ENCODE measurements around the gene SERPINB1.
A peak's percentile ranks its signal among the peaks of the same experiment; 100 is the strongest.
"Not testable (repeated sequence)": the region's sequence is repeated elsewhere in the genome, so short reads cannot be mapped to it uniquely, and the experiment has no call there.

Gene SERPINB1

DNA sequence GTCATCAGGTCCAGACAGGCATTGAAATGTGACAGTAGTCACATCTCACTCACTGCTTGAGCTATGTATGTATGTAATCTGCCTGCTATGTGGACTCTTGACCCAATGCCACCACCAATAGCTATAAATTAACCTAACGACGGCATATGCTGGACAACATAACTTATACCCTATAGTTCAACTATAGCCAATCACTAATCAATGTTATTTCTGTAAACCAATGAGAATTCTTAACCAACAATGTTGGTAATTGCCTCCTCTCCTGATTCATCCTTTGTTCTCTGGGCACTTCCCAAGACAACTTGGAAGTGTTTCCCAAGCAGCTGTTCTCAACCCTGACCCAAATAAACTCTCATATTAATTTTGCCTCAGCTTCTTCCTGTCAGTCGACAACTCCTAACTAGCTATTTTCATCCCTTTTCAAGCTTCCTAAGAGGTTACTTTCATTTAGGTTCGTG lies 24.1 kb upstream of the SERPINB1 start:
- DNase-seq: no peak

DNA sequence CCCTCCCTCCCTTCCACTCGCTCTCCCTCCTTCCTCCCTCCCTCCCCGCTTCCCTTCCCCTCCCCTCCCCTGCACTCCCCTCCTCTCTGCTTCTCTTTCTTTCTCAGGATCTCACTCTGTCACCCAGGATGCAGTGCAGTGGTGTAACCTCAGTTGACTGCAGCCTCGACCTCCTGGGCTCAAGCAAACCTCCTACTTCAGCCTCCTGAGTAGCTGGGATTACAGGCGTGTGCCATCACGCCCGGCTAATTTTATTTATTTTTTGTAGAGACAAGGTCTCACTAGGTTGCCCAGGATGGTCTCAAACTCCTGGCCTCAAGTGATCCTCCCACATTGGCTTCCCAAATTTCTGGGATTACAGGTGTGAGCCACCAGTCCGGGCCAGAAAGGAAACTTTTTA lies 23.6 kb upstream of the SERPINB1 start:
- DNase-seq: no peak

DNA sequence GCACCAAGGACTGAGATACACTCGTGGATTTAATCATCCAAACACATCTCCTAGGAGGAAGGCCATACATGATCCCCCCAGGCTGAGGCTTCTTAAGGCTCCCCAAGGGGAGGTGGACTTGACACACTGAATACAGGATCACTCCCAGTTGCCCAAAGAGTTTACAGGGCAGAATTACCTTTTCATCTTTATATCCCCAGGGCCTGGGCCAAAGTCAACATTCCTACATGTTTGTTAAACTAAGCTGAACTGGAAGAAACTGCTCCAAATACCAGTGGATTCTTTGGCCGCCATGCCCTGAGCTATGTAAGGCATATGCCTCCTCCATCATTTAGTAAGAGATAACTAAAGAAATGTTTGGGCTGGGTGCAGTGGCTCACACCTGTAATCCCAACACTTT lies 22.2 kb upstream of the SERPINB1 start:
- no peak for DNase-seq

DNA sequence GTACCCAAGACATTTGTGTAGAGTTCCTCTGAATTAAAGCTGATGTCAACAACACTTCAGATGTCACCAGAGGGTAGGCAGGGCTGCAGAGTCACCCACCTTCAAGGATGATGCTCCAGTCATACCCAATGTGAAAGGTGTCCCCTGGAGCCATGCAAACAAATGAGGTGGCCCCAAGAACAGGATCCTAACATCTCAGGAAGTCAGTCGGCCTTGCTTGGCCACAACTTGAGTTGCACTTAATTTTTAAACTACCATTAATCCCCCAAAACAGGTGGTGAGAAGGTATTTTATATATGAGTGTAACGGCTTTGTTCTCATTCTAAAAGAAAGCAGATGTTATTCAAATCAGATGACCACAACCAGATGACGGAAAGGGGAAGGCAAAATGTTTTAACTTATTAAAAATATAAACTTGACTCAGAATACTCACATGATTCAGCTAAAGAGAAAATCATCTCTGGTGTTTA lies 21.1 kb upstream of the SERPINB1 start:
- no peak for DNase-seq

DNA sequence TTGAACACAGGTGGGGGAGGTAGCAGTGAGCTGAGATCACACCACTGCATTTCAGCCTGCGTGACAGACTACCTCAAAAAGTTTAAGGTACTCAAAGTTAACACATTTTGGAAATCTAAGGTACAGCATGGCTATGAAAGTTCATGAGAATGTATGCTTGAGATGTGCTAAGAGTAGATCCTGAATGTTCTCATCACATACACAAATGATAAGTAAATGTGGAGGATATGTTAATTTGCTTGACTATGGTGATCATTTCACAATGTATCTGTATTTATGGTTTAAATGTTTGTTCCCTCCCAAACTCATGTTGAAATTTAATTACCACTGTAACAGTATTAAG lies 20.1 kb upstream of the SERPINB1 start:
- DNase-seq: no peak

DNA sequence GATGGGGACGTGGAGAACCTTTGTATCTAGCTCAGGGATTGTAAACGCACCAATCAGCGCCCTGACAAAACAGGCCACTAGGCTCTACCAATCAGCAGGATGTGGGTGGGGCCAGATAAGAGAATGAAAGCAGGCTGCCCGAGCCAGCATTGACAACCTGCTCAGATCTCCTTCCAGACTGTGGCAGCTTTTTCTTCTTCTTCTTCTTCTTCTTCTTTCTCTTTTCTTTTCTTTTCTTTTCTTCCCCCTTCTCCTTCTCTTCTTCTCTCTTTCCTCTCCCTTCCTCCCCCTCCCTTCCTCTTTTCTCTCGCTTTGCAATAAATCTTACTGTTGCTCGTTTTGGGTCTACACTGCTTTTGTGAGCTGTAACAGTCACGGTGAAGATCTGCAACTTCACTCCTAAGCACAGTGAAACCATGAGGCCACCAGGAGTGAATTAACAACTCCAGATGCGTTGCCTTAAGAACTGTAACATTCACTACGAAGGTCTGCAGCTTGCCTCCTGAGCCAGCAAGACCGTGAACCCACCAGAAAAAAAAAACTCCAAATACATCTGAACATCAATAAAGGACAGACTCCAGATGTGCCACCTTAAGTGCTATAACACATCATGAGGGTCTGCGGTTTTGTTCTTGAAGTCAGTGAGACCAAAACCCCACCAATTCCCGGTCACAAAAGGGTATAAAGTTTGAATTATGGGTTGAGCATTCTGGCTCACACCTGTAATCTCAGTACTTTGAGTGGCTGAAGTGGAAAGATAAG lies 19.6 kb upstream of the SERPINB1 start:
- peak; percentile 59 for DNase-seq

DNA sequence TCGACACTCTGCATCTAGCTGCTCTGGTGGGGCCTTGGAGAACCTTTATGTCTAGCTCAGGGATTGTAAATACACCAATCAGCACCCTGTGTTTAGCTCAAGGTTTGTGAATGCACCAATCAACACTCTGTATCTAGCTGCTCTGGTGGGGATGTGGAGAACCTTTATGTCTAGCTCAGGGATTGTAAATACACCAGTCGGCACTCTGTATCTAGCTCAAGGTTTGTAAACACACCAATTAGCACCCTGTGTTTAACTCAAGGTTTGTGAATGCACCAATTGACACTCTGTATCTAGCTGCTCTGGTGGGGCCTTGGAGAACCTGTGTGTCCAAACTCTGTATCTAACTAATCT lies 19.0 kb upstream of the SERPINB1 start:
- not testable (repeated sequence) for DNase-seq

DNA sequence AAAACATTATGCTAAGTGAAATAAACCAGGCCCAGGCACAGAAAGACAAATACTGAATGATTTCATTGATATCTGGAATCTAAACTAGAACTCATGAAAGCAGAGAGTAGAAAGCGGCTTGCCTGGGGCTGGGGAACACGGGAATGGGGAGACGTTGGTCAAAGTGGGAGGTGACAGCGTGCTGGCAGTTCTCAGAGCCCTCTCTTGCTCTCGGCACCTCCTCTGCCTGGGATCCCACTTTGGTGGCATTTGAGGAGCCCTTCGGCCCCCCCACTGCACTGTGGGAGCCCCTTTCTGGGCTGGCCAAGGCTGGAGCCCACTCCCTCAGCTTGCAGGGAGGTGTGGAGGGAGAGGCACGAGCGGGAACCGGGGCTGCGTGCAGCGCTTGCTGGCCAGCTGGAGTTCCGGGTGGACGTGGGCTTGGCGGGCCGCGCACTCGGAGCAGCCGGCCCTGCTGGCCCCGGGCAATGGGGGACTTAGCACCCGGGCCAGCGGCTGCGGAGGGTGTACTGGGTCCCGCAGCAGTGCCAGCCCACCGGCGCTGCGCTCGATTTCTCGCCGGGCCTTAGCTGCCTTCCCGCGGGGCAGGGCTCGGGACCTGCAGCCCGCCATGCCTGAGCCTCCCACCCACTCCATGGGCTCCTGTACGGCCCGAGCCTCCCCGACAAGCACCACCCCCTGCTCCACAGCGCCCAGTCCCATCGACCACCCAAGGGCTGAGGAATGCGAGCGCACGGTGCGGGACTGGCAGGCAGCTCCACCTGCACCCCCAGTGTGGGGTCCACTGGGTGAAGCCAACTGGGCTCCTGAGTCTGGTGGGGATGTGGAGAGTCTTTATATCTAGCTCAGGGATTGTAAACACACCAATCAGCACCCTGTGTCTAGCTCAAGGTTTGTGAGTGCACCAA lies 18.4 kb upstream of the SERPINB1 start:
- DNase-seq: not testable (repeated sequence)

DNA sequence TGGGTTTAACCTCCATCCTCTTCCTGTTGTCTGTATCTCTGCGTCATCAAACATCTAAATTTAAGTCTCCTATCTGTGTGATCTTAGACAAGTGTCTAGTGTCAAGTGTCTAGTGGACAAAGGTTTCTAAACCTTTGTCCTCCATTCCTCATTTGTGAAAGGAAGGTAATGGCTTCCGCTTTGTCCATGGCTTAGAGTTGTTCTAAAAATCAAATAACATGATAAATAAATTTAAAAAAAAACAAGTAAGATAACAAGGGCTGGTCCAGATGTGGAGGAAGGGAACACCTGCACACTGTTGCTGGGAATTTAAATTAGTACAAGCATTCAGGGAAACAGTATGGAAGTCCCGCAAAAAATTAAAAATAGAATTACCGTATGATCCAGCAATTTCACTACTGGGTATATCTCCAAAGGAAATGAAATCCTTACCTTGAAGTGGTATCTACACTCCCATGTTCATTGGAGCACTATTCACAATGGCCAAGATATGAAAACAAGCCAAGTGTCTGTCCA lies 17.6 kb upstream of the SERPINB1 start:
- DNase-seq: peak; percentile 58

DNA sequence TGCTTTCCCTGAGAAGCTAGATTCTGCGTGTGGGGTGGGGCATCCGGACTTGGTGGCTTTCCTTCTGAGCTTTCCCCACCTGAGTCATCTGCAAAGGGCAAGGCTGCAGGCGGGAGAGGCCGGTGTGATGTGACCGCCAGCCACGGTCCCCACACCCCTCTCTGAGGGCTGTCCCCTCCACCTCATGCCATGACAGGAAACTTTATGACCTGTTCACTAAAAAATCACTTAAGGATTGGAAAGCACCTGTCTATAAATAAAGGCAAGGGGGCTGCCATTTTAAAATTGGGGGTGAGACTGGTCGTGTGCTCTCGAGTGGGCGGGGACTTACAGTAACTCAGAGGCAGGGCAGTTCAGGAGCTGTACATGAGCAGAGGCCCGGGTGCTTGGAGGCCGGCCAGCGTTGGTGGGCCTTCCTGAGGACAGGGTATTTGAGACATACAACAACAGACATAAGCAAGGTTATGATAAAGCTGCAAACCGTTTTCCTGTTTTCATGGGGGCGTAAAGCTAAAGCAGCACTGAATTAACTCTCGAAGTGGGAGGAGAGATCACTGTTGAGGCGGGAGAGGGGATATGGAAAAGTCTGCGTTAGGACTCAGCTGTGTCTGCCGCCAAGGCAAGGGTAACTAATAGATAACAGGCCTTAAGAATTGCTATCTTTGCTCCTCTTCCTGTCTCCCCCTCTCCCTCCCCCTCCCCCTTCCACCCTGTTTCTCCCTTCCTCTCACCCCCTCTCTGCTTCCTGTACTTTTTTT lies 16.1 kb upstream of the SERPINB1 start:
- DNase-seq: peak; percentile 88

DNA sequence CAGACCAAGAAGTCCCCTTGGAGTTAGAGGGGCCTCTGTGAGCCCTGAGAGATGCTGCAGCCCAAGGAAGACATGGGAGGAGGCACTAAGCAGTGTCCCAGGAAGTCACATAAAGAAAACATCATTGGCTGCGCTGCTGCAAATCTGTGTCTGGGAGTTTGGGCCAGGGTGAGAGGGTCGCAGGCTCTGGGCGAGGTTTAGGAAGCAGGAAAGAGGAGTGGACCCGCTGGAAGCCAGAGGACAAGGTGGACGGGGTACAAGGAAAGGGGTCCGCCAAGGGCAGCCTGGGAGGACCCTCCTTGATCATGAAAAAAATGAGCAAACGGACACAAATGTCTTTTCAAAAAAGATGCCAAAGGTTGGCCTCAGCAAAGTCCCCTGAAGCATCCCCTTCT lies 15.5 kb upstream of the SERPINB1 start:
- no peak for DNase-seq

DNA sequence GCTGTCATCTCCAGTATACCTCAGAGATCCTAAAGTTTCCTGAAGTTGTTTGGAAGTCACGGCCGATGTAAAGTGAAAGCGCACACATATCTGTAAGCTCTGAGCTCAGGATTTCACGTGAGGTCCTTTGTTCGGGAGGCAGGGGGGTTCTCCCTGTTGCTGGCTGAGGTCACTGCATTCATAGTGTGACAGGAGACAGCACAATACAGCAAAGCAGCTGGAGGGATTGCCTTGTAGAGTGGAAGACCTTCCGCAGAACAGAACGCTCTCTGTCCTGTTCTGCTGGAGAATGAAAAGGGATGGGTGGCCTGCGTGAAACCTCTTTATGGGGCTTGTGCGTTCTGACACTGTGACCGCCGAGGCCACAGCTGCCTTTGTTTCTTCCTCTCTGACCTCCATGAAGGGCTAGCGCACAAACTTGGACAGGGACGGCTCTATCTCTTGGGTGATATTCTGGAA lies 13.4 kb upstream of the SERPINB1 start:
- no peak for DNase-seq

DNA sequence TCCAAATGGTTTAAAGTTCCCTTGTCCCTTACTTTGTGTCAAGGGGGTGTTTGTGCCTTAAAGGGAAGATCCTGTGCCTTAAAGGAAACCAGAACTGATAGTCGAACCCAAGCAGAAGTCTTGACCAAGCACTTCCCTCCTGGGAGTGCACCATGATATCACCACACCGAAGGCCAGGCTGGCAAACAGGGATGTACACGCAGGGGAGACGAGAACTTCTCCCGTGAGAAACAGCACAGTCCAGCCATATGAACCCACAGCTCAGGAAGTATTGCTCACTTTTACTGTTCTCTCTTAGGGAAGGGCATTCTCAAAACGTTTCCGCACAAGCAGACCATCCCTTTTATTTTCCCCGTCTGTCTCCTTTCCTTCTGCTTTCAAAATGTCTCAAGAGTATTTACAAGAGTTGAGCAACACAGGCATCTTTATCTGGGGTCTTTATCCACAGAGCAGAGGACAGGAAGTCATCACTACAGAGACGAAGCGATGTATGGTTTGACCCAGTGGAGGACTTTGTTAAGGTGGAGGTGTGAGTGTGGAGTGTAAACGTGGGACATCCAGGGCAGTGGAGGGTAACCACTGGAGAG lies 12.8 kb upstream of the SERPINB1 start:
- no peak for DNase-seq

DNA sequence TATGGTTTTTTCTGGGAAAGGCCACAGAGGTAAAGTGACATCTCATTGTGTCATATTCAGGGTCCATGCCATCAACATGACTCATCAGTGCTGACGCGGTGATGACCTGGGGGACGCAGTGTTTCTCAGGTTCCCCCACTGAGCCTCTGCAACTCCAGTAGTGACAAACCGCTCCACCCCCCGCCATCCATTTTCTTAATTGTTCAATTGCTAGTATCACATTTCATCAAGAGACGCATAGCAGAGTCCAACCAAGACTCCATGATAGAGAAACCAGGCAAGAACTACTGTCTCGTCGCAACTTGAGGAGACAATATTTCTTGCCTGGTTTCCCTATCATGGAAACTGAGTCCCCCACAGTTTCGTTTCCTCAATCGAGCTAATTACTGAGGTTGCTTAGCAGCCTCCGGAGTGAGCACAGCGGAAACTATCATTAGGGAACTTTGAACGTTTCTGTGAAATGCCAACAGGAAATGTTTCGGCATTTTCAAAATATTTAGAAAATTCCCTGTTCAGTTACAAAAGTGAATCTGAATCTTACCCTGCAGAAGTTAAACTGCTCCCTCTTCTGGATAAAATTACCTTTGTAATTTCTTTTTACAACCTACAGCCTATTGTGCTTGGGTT lies 12.2 kb upstream of the SERPINB1 start:
- peak; percentile 85 for DNase-seq

DNA sequence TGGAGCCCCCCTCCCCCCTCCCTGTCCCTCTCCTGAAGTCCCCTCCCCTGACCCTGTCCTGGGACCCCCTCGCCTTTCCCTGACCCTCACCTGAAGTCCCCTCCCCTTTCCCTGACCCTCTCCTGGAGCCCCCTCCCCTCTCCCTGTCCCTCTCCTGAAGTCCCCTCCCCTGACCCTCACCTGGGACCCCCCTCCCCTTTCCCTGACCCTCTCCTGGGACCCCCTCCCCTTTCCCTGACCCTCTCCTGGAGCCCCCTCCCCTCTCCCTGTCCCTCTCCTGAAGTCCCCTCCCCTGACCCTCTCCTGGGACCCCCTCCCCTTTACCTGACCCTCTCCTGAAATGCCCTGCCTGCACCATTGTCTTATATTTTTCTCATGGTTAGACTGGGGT lies 11.7 kb upstream of the SERPINB1 start:
- DNase-seq: not testable (repeated sequence)

DNA sequence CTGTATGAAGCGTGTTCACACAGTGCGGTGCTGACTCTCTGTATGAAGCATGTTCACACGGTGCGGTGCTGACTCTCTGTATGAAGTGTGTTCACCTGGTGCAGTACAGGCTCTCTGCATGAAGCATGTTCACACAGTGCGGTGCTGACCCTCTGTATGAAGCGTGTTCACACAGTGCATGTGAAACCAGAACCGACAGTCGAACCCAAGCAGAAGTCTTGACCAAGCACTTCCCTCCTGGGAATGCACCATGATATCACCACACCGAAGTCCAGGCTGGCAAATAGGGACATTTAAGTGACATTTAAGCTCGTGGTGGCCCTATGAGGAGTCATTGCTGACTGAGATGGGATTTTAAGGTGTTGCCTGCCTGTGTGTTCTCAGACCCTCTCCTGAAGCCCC lies 11.3 kb upstream of the SERPINB1 start:
- DNase-seq: no peak

DNA sequence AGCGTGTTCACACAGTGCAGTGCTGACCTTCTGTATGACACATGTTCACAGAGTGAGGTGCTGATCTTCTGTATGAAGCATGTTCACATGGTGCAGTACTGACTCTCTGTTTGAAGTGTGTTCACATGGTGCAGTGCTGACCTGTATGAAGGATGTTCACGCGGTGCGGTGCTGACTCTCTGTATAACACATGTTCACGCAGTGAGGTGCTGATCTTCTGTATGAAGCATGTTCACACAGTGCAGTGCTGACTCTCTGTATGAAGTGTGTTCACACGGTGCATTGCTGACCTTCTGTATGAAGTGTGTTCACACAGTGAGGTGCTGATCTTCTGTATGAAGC lies 10.8 kb upstream of the SERPINB1 start:
- DNase-seq: no peak

DNA sequence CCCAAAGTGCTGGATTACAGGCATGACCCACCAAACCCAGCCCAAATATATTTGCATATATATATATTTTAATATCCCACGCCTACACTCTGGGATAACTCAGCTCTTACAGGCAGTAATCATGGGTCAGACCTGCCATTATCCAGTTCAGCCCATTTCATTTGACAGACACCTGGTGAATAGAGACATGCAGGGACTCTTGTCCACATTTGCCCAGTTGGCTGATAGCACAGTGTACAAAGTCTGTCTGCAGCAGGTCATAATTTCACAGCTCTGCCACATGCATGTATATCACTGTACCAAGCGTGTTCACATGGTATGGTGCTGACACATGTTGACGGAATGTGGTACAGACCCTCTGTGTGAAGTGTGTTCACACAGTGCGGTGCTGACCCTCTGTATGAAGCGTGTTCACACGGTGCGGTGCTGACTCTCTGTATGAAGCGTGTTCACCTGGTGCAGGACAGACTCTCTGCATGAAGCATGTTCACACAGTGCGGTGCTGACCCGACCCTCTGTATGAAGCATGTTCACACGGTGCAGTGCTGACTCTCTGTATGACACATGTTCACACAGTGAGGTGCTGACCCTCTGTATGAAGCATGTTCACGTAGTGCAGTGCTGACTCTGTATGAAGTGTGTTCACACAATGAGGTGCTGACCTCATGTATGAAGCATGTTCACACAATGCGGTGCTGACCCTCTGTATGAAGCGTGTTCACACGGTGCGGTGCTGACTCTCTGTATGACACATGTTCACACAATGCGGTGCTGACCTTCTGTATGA lies 10.3 kb upstream of the SERPINB1 start:
- DNase-seq: no peak

DNA sequence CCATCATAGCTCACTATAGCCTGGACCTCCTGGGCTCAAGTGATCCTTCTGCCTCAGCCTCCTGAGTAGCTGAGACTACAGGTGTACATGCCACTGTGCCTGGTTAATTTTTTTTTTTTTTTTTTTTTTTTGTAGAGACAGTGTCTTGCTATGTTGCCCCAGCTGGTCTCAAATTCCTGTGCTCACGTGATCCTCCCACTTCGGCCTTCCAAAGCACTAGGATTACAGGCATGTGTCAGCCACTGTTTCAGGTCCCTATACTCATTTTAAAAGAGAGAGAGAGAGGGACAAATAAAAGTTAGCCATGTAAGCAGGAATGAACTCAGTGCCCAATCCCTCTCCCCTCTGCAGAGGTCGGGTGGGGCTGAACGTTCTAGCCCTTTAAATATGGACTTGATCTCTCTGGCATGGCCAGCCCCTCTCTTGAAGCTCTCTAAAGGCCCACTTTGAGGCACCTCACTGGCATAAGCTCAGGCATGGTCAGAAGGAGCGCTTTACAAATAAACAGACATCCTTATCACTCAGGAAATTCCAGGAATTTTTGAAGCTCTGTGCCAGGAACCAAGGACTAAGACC lies 9.0 kb upstream of the SERPINB1 start:
- DNase-seq: no peak

DNA sequence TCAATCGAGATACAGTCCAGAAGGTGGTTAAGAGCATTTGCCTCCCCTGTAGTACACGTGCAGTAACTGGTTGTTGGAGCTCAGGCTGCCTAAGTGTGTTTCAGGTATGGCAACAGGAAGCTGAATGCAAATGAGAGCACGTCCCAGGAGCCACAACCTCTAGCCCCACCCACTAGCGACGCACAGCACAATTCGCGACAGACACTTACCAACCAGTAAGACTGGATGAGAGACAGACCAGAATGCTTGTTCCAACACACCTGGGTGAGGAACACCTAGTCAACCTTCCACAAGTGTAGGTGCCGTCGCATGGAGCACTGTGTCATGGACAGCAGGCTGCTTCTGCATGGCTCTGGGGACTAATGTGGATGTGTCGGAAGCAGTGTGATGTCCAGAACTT lies 7.2 kb upstream of the SERPINB1 start:
- DNase-seq: peak; percentile 65

DNA sequence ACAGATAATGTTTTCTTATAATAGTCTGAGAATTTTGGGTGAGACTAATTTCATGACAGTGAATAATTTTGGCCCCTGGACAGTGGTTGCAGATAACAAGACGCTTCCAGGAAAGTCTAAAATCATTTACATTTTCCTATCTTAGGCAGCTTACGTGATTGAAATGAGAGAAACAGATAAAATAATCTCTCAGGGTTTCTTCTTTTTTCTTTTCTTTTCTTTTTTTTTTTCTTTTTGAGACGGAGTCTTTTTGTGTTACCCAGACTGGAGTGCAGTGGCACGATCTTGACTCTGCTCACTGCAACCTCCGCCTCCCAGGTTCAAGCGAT lies 4.2 kb upstream of the SERPINB1 start:
- no peak for DNase-seq
